NCI-H1417 treated with DMSO at 0.1 percent for 48 hours (cell line): ENCODE results near the gene CD180.

Source experiments
- DNase-seq: peaks from one replicate; lab custom pipeline; 2025; lab: John Stamatoyannopoulos, UW

The CD180 gene

DNA sequence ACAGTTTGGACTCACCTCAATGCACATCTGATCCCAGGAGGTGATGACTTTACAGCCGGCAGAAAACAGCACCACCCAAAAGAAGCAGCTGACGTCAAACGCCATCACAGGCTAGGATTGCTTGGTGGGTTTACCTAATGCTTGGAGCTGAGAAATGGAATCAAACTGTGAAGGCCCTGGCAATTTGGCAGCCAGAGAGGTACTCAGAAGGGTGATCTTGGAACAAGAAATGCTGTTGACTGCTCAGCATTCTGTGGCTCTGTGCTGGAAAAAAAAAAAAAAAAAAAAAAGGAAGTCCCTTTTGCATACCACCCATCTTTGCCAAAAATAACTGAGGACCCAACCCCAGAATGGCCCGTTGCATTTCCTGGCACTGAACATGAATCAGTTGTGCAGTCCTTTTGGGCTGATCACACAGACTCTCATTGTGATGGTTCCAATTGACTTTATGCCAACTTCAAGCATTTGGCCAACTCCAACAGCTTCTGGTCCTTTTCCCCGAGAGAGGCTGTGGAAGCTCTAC, at the start of gene CD180:
CD180 (minus strand) TSS at position 263 of the 523 bp plus-strand sequence; CDS start at position 105, 158 bp downstream.
- DNase-seq, result no peak

DNA sequence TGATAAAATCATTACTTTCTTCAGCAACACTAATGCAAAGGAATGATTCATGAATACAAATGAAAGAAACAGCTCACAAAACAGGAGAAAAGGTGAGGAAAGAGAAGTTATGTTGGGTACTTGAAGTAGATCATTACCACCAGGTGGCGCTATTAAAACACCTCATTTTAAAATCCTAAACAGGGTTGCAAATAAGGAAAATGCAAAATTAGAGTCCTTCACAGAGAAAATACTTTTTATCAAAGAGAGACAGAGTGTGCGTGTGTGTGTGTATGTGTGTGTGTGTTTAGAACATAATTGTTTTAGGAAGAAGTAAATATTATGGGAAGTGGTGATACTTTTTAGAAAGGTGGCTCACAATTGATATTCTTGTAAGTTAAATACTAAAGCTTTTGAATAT, 49.5 kb upstream of the CD180 start:
- DNase-seq, result peak; percentile 4

GRCh38 chr5:67245259-67245846, 48.8 kb upstream of the CD180 start:
- DNase-seq, result no peak

GRCh38 chr5:67244345-67244793, 47.8 kb upstream of the CD180 start:
- no peak for DNase-seq

DNA sequence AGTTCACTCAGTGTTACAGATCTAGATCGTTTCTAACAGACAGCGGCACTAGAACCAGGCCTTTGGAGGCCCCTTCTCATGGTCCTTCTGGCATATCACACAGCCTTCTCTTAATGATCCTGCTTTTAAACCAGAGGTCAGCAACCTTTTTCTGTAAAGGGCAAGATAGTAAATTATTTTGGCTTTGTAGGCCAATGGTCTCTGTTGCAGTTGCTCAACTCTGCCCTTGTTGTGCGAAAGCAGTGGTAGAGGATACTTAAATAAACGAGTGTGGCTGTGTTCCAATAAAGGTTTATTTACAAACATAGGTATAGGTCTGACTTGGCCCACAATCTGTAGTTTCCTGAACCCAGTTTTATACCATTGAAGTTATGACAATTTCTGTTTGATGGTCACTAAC, 47.3 kb upstream of the CD180 start:
- DNase-seq, result no peak

DNA sequence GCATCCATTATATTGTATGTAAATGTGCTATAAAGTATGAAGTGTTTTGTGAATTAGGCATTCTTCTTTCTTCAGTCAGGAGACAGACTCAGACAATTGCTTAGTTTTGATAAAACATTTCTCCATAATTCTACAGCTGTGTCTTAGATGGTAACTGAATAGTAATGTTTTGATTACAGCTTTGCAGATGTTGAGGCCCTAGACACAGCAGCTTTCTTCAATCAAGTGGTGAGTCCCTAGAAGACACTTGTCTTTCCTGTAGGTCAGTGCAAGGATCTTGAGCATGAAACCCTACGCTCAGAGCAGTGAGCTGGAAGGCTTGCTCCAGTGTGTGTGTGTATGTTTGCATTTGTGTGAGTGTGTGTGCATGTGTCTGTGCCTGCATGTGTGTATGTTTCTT, 46.8 kb upstream of the CD180 start:
- DNase-seq, result no peak

- DNase-seq, result no peak
Measured at GRCh38 chr5:67241326-67241725, 44.7 kb upstream of the CD180 start.

GRCh38 chr5:67240846-67241245, 44.2 kb upstream of the CD180 start:
- no peak for DNase-seq

- no peak for DNase-seq
Measured at GRCh38 chr5:67240065-67240464, 43.5 kb upstream of the CD180 start.

DNA sequence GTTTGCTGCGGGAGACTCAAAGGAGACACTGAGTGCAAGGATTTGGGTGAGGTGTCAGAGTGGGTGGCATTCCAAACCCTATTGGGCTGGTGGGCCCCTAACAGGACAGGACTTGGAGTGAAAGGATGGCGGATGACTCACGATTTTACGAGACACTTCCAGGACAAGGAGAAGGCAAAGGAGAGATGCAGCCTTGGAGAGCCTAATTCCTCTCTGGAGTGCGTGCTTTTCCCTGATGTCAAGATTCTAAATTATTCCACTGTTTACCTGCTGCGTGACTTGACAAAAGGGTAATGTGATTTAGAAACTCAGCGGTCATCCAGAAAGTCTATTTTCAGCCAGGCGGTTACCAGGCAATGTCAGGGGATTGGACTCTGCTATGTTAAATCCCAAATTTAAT, 41.6 kb upstream of the CD180 start:
- no peak for DNase-seq

DNA sequence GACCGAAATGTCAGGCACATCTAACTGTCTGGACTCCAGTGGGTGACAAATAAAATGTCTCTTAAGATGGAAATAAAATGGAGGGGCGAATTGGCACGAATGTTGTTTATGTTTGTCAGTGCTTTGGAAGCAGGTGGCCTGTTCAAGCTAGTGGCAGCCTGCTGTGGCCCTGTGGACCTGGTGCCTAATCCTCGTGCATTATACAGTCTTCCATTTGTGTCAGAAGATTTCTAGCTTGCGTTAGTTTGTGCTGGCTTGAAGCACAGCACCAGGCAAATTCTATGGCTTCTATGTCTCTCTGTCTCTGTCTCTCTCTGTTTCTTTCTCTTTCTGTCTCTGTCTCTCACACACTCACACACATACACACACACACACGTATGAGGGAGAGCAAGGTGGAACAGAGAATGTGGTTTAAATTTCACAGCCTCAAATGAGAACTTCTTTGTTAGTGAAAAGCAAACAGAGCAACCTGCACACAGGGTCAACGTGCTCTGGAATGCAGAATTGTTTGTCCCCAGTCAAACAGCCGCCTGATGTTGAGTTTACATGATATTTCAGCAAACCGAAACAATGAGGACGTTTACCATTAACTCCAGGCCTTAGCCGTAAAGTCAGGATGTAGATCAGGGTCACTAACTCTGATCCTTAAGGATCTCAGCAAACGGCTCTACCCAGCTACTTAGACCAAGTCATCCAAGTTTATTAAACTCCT, 39.0 kb upstream of the CD180 start:
- no peak for DNase-seq

DNA sequence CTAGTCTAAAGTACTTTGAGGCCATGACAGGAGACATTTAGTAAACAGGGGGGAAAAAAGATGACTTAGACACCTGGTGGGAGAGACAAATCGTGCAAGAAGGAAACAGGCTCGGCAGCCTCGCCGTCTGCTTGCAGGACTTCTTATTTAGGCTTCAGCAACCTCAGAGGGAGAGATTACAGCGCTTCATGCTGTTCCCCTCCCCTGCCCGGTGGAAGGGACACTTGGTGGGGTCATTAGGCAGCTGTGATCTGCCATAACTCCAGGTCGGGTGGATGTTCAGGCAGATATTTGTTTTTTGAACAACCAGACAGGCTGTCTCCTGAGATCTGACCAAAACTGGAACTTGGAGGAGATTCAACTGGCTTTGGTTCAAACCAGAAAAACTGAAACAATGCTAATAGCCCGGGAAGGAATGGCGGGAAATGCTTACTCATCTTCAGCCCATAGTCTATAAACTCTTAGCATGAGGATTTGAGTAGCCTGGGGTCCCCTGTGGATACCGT, 38.1 kb upstream of the CD180 start:
- no peak for DNase-seq

GRCh38 chr5:67233075-67233474, 36.5 kb upstream of the CD180 start:
- DNase-seq, result no peak

DNA sequence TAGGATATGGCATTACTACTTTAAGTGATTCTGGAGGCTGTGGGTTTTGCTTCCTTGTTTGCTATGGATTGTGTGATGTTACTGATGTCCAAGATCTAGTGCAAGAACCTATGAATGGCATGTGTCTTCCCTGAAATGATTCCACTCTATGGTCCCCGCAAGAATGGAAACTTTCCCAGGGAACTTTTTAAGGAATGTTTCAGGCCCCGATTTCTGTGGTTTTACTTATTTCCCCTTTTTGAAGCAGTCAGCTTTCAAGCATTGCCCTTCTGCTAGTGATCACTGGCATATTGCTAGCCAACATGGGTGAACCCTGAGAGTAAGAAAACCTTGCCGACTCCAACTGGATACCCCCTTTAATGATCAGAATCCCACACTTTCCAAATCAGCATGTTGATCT, 26.6 kb upstream of the CD180 start:
- DNase-seq, result no peak

GRCh38 chr5:67222243-67223025, 25.8 kb upstream of the CD180 start:
- no peak for DNase-seq

- no peak for DNase-seq
Measured at GRCh38 chr5:67221487-67222242, 25.1 kb upstream of the CD180 start.

DNA sequence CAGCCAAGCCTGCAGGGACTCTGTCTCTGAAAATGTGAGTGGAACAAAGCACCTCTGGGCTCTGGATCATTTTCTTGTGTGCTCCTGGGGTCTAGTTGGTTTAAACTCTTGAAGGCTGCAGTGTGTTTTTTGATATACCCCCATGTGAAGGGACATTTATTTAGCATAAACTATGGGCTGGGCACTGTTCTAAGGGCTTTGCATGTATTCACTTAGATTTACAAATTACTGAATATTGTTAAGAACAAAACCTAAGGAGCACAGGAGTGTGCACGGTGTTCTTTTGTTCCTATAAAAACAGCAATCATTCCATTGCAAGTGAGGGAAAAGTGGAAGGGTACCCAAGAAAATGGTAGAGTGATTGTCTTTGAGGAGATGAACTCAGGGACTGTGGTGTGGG, 20.0 kb upstream of the CD180 start:
- DNase-seq, result no peak

- DNase-seq, result no peak
Measured at GRCh38 chr5:67215519-67216471, 19.2 kb upstream of the CD180 start.

GRCh38 chr5:67214707-67215447, 18.3 kb upstream of the CD180 start:
- DNase-seq, result no peak

DNA sequence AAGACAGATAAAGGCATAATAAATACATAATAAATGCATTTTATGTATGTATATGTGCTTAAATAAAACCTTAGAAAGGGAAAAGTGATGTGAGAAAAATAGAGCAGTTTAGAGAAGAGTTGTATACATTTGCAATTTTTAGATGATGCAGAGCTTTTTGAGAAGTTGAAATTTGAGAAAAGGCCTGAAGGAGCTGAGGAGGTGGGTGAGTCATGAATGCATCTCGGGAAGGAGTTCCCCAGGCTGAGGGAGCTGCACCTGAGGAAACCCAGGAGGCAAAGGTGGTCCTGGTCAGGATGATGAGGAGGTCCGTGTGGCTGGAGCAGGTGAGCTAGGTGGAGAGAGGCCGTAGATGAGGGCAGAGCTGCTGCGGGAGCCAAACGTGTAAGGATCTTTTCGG, 17.4 kb upstream of the CD180 start:
- no peak for DNase-seq
